Trophoblast cell (in vitro differentiated cells and primary cell): ENCODE results near the gene MYCBPAP.

Experiments
- DNase-seq, 2 donors: peaks; one replicate each; pipeline ENCODE4 v3.0.0-alpha.2; 2016
- H2AFZ ChIP-seq: 2 replicates; pipeline ENCODE4 v1.6.1; 2013; ENCODE audit warnings: low read length, moderate library complexity, mild to moderate bottlenecking; ENCODE audit not compliant: insufficient read depth, poor library complexity
- H2AK5ac ChIP-seq: 2 replicates; pipeline ENCODE4 v1.6.1; 2013; ENCODE audit warnings: mild to moderate bottlenecking, low read length
- H2BK120ac ChIP-seq: 2 replicates; pipeline ENCODE4 v1.6.1; 2013; ENCODE audit warnings: low read length, mild to moderate bottlenecking, moderate library complexity; ENCODE audit not compliant: insufficient read depth, poor library complexity
- H2BK12ac ChIP-seq: 2 replicates; pipeline ENCODE4 v1.6.1; 2013; ENCODE audit warnings: mild to moderate bottlenecking, low read length, moderate library complexity
- H2BK5ac ChIP-seq: 2 replicates; pipeline ENCODE4 v1.6.1; 2013; ENCODE audit warnings: low read length, low read depth, moderate library complexity, mild to moderate bottlenecking; ENCODE audit not compliant: poor library complexity
- H3K14ac ChIP-seq: 2 replicates; pipeline ENCODE4 v1.6.1; 2013; ENCODE audit warnings: mild to moderate bottlenecking, low read length
- H3K18ac ChIP-seq: 2 replicates; pipeline ENCODE4 v1.6.1; 2013; ENCODE audit warnings: mild to moderate bottlenecking, low read length
- H3K23ac ChIP-seq: 2 replicates; pipeline ENCODE4 v1.6.1; 2013; ENCODE audit warnings: low read length
- H3K27ac ChIP-seq: 2 replicates; pipeline ENCODE4 v1.5.1; 2013; ENCODE audit warnings: low read depth, mild to moderate bottlenecking, inconsistent platforms, low read length, moderate library complexity
- H3K27me3 ChIP-seq: 2 replicates; pipeline ENCODE4 v1.6.1; 2013; ENCODE audit warnings: inconsistent platforms, mild to moderate bottlenecking, low read length, moderate library complexity; ENCODE audit not compliant: insufficient read depth
- H3K36me3 ChIP-seq, 2 experiments: 1 replicate in 1 of 2; 2 replicates in 1 of 2; pipeline ENCODE4 v1.6.1; 2013; ENCODE audit warnings: low read length in 2 of 2, mild to moderate bottlenecking in 2 of 2, moderate library complexity in 1 of 2; ENCODE audit not compliant: insufficient read depth in 2 of 2, control insufficient read depth in 1 of 2
- H3K4ac ChIP-seq: 2 replicates; pipeline ENCODE4 v1.6.1; 2013; ENCODE audit warnings: low read depth, mild to moderate bottlenecking, low read length, moderate library complexity
- H3K4me1 ChIP-seq, 2 experiments: 1 replicate in 1 of 2; 2 replicates in 1 of 2; pipeline ENCODE4 v1.6.1; 2013; ENCODE audit warnings: low read length in 2 of 2, mild to moderate bottlenecking in 2 of 2, moderate library complexity in 1 of 2; ENCODE audit not compliant: insufficient read depth in 2 of 2, control insufficient read depth in 1 of 2
- H3K4me2 ChIP-seq: 2 replicates; pipeline ENCODE4 v1.6.1; 2013; ENCODE audit warnings: inconsistent platforms, mild to moderate bottlenecking, low read length, moderate library complexity
- H3K4me3 ChIP-seq: 2 replicates; pipeline ENCODE4 v1.5.1; 2013; ENCODE audit warnings: mild to moderate bottlenecking, low read depth, low read length, inconsistent platforms
- H3K79me1 ChIP-seq: one replicate; pipeline ENCODE4 v1.6.1; 2013; ENCODE audit warnings: low read length
- H3K79me2 ChIP-seq: 2 replicates; pipeline ENCODE4 v1.6.1; 2013; ENCODE audit warnings: low read length, mild to moderate bottlenecking; ENCODE audit not compliant: control insufficient read depth, insufficient read depth, poor library complexity
- H3K9ac ChIP-seq: 2 replicates; pipeline ENCODE4 v1.6.1; 2013; ENCODE audit warnings: mild to moderate bottlenecking, low read length
- H3K9me3 ChIP-seq: 2 replicates; pipeline ENCODE4 v1.6.1; 2013; ENCODE audit warnings: low read depth, mild to moderate bottlenecking, control low read depth, inconsistent platforms, low read length; ENCODE audit not compliant: insufficient read depth
- H4K12ac ChIP-seq: 2 replicates; pipeline ENCODE4 v1.6.1; 2013; ENCODE audit warnings: low read depth, mild to moderate bottlenecking, low read length, moderate library complexity
- H4K8ac ChIP-seq: 2 replicates; pipeline ENCODE4 v1.6.1; 2013; ENCODE audit warnings: low read depth, mild to moderate bottlenecking, low read length, moderate library complexity
- H4K91ac ChIP-seq: one replicate; pipeline ENCODE4 v1.6.1; 2013; ENCODE audit warnings: low read depth, mild to moderate bottlenecking, low read length, moderate library complexity
- WGBS: extraction: QIAGEN DNeasy Blood & Tissue Kit; methylation state at CpG from one replicate; pipeline ENCODE4 v1.1.7; 2013; ENCODE audit warnings: missing lambda C conversion rate; ENCODE audit not compliant: insufficient read length, insufficient coverage; ENCODE audit errors: extremely low coverage; 5-methylcytosine and 5-hydroxymethylcytosine counted together

Gene MYCBPAP

GRCh38 chr17:50533185-50533584, 24.9 kb downstream of the MYCBPAP start:
- Histone ChIP-seq H4K91ac (peak overlapping the region; percentile 82), H3K79me1 (peaks cover 22% of the 10 kb centered on the region), H3K9me3 (no peaks in the 10 kb centered on the region), H2BK12ac (no peak overlapping the region), H3K18ac (peak overlapping the region; percentile 72), H3K4me2 (peak overlapping the region; percentile 88), H2BK5ac (no peak overlapping the region), H3K36me3 (peaks cover 18 to 20% of the 10 kb centered on the region in 2 experiments), H3K23ac (no peak overlapping the region), H3K4me3 (peak overlapping the region; percentile 72), H4K12ac (no peak overlapping the region), H3K4me1 (peaks cover 31 to 35% of the 10 kb centered on the region in 2 experiments), H2AK5ac (no peak overlapping the region), H3K79me2 (peaks cover 5% of the 10 kb centered on the region), H3K14ac (peak overlapping the region; percentile 41), H2BK120ac (no peak overlapping the region), H3K9ac (no peak overlapping the region), H3K27me3 (no peaks in the 10 kb centered on the region), H4K8ac (no peak overlapping the region), H3K4ac (no peak overlapping the region), H3K27ac (peak overlapping the region; percentile 31), H2AFZ (no peak overlapping the region)
- no CpG with 5 or more reads among the region's 5 CpGs for WGBS
- no peak for DNase-seq

GRCh38 chr17:50533720-50534148, 25.5 kb downstream of the MYCBPAP start:
- peaks cover 5% of the 10 kb centered on the region for H3K79me2 ChIP-seq
- peak overlapping the region; percentile 88 for H3K4me2 ChIP-seq
- H4K12ac ChIP-seq: no peak overlapping the region
- peak overlapping the region; percentile 12 for H2BK120ac ChIP-seq
- H2AFZ ChIP-seq: no peak overlapping the region
- no peak for DNase-seq
- peaks cover 22 to 25% of the 10 kb centered on the region in 2 experiments for H3K36me3 ChIP-seq
- H3K23ac ChIP-seq: no peak overlapping the region
- peak overlapping the region; percentile 23 for H2BK5ac ChIP-seq
- peak overlapping the region; percentile 72 for H2AK5ac ChIP-seq
- peak overlapping the region; percentile 72 for H3K18ac ChIP-seq
- peak overlapping the region; percentile 9 for H4K8ac ChIP-seq
- peak overlapping the region; percentile 72 for H3K4me3 ChIP-seq
- H3K9me3 ChIP-seq: no peaks in the 10 kb centered on the region
- peak overlapping the region; percentile 36 for H4K91ac ChIP-seq
- H3K27me3 ChIP-seq: no peaks in the 10 kb centered on the region
- peak overlapping the region; percentile 75 for H2BK12ac ChIP-seq
- H3K79me1 ChIP-seq: peaks cover 22% of the 10 kb centered on the region
- peak overlapping the region; percentile 10 for H3K9ac ChIP-seq
- peak overlapping the region; percentile 31 for H3K27ac ChIP-seq
- H3K4me1 ChIP-seq: peaks cover 31 to 35% of the 10 kb centered on the region in 2 experiments
- WGBS: no CpG with 5 or more reads among the region's 17 CpGs
- peak overlapping the region; percentile 71 for H3K4ac ChIP-seq
- H3K14ac ChIP-seq: peak overlapping the region; percentile 41

DNA sequence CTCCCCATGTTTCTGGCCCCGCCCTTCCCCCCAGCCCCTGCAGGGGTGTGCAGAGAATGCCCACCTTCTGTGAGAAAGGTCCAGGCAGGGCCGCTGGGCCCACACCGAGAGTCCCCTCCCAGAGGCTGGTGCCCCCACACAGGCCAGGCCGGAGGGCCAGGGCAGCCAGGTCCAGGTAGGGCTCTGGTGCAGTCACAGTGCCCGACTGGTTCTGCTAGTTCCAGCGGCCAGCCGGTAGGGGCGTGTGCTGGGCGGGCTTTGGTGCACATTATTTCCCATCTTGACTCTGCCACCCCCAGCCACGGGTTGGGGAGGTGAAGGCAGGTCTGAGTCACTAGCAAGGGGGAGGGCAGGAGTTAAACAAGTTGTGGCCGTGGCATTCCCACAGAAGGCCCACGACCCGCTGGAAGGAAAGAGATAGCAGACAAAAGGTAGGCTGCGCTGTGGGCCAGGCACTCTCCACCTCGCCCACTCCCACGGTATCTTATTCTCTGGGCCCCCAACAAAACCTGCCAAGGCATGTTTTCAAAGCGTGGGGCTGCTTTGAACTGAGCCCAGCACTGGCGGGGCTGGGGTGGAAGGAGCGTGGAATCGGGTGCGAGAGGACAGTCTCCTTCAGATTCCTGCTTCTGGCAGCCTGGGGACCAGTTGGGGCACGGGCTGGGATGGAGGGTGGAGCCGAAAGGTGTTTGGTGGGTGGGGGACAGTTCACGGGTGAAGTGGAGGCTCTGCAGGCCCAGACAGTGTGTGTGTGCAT, 26.2 kb downstream of the MYCBPAP start:
- H3K9me3 ChIP-seq: no peaks in the 10 kb centered on the region
- peak overlapping the region; percentile 88 for H3K4me2 ChIP-seq
- DNase-seq: peak; percentile 69 to 70
- H3K18ac ChIP-seq: peak overlapping the region; percentile 83
- H2BK12ac ChIP-seq: peak overlapping the region; percentile 66
- peak overlapping the region; percentile 90 for H4K91ac ChIP-seq
- H4K8ac ChIP-seq: peak overlapping the region; percentile 51
- peaks cover 26 to 31% of the 10 kb centered on the region in 2 experiments for H3K36me3 ChIP-seq
- H2BK120ac ChIP-seq: peak overlapping the region; percentile 74
- H3K27ac ChIP-seq: peak overlapping the region; percentile 40
- H3K4me3 ChIP-seq: no peak overlapping the region
- peaks cover 31 to 35% of the 10 kb centered on the region in 2 experiments for H3K4me1 ChIP-seq
- peaks cover 5% of the 10 kb centered on the region for H3K79me2 ChIP-seq
- peak overlapping the region; percentile 48 for H2AFZ ChIP-seq
- H4K12ac ChIP-seq: peak overlapping the region; percentile 26
- WGBS: no CpG with 5 or more reads among the region's 24 CpGs
- peak overlapping the region; percentile 67 for H3K4ac ChIP-seq
- H3K23ac ChIP-seq: no peak overlapping the region
- no peaks in the 10 kb centered on the region for H3K27me3 ChIP-seq
- peak overlapping the region; percentile 23 for H2BK5ac ChIP-seq
- peak overlapping the region; percentile 76 for H3K14ac ChIP-seq
- no peak overlapping the region for H3K9ac ChIP-seq
- peaks cover 22% of the 10 kb centered on the region for H3K79me1 ChIP-seq
- peak overlapping the region; percentile 30 for H2AK5ac ChIP-seq

GRCh38 chr17:50534979-50535326, 26.7 kb downstream of the MYCBPAP start:
- H3K4me1 ChIP-seq: peaks cover 35 to 38% of the 10 kb centered on the region in 2 experiments
- no peak overlapping the region for H2BK5ac ChIP-seq
- H4K91ac ChIP-seq: peak overlapping the region; percentile 90
- peak overlapping the region; percentile 88 for H3K4me2 ChIP-seq
- peak overlapping the region; percentile 66 for H2BK12ac ChIP-seq
- no peak overlapping the region for H3K4me3 ChIP-seq
- H3K14ac ChIP-seq: peak overlapping the region; percentile 76
- peaks cover 29 to 36% of the 10 kb centered on the region in 2 experiments for H3K36me3 ChIP-seq
- H2AFZ ChIP-seq: peak overlapping the region; percentile 48
- H3K27ac ChIP-seq: no peak overlapping the region
- H3K9me3 ChIP-seq: no peaks in the 10 kb centered on the region
- H2AK5ac ChIP-seq: peak overlapping the region; percentile 26
- no peak for DNase-seq
- H3K79me2 ChIP-seq: peaks cover 5% of the 10 kb centered on the region
- H4K12ac ChIP-seq: no peak overlapping the region
- H4K8ac ChIP-seq: peak overlapping the region; percentile 51
- no CpG with 5 or more reads among the region's 2 CpGs for WGBS
- no peak overlapping the region for H3K9ac ChIP-seq
- H2BK120ac ChIP-seq: peak overlapping the region; percentile 74
- peaks cover 22% of the 10 kb centered on the region for H3K79me1 ChIP-seq
- H3K23ac ChIP-seq: no peak overlapping the region
- H3K4ac ChIP-seq: peak overlapping the region; percentile 67
- peak overlapping the region; percentile 83 for H3K18ac ChIP-seq
- no peaks in the 10 kb centered on the region for H3K27me3 ChIP-seq
